ENCODE measurements around the gene TPP2. TPM values are rescaled to one million over a fixed set of nuclear protein-coding genes. Genes with fewer than 3 reads are reported as not detected.
A peak's percentile ranks its signal among the peaks of the same experiment; 100 is the strongest.

TPP2 gene
- 24.1 TPM for total RNA-seq (ENCODE audit: insufficient read depth, low replicate concordance)

DNA sequence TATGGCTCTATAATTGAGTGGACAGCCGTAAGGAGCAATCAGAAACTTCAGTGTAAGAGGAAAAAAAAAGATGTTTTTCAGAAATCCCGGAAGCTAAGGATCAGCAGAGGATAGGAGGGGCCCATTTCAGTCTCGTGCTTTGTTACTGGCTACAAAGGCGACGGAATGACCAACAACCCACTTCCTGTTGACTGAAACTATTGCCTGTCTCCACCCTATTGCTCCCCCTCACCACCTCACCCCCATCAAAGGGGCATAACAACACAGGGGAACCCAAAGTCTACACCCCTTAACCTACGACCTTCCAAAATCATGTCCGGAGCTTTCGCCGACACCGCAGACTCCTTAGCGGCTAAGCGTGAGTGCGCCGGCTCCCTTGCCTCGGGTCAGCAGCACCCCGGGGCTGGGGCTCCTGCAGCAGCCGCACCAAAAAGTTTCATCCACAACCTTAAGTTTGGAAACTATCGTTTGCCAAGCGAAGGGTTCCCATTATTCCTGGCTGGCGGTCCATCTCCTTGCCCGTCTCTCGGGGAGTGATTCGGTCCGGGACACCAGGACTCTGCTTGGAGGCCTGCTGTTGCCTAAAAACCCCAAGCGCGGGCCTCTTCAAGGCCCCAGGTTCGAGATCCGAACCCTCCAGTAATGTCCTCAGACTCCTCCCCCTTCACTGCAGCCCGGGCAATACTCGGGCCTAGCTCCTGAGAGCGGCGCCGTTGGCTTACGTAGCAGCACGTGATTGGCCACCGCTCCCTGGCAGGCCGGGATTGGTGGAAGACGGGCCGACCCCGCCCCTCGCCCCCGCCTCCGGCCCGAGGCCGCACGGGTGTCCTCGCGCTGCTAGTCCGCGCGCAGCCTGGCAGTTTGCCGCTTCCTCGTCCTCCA is at the start of gene TPP2:
Gene TPP2, plus strand, starts transcription at position 840 of the 882 bp plus-strand sequence. CDS start 53 bp downstream, outside the sequence.
- peak; percentile 98 for DNase-seq (ENCODE audit: low spot score)

DNA sequence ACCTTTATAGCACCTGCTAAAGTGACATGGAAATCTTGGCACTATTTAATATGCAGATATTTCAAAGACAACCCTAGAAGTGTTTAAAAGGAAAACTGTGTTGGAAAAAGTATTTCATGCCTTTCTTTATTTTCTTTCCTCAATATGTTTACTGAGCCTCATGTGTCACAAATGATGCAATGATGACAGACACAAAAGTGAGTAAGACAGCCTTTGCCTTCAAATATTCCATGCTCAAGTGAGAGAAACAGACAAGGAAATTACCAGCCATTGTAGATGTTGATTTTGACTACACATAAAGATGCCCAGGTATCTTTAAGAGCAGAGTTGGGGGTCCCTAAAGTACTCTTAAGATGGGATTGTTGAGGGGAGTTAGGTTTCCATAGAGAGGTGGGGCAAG is 48.0 kb upstream of the TPP2 start:
- no peak for DNase-seq (ENCODE audit: low spot score)

DNA sequence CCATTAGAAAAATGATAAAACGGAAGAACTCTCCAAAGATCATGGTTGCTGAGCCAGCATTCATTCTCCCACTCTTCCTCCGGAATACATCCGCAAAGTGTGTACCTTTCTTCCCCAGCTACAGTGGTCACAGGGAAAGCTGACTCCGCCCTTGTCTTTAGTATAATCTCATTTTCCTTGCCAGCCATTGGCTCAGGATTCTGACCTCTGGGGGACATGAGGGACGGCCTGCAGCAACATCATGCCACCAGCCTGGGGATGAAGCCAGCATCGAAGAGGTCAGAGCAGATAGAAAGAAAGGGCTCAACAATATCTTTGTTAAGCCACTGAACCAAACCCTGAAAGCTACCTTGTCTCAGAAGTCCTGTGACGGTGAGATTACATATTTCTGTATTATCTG is 46.3 kb upstream of the TPP2 start:
- no peak for DNase-seq (ENCODE audit: low spot score)

DNA sequence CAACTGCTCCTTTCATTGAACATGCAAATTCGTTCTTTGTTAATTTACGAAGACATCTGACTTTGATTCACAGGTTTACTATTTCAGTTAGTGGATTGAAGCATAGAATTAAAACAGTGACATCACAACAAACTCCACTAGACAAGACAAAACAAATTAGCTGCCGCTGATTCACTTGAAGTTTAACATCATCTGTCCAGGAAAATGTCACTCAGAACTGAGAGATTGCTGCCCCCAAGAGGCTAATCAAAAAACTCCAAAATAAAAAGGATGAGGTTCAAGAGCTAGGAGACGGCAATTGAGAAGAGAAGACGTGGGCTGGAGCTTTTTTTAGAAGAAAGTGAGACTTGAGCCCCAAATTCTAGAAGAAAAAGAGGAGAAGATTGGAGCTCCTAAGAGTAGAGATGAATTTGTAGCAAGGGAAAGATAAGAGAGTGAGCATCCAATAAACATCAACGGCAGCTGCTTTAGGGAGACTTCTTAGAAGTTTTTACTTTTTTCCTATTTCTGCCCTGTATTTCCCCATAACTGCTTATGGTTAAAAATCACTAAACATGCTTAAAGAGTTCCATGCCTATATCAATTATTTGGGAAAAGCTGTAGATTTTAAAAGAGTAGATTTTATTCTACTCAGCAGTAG is 40.8 kb upstream of the TPP2 start:
- DNase-seq (ENCODE audit: low spot score): peak; percentile 11

DNA sequence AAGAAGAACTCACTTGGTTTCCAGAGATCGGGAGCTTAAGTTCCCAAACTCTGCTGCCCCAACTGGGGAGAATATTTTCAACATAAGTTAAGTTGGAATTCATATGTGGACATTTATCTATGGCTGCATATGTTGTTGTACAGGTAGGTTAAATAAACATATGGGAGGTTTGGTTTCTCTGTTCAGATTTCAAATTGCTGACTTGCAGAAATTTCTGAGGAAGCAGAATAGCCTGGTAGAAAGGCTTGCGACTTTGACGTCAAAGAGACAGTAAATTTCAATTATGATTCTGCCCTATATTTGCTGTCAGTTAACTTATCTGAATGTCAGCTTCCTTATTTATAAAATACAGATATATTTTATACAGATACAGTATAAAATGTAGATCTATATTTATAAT is 40.0 kb upstream of the TPP2 start:
- DNase-seq (ENCODE audit: low spot score): no peak

DNA sequence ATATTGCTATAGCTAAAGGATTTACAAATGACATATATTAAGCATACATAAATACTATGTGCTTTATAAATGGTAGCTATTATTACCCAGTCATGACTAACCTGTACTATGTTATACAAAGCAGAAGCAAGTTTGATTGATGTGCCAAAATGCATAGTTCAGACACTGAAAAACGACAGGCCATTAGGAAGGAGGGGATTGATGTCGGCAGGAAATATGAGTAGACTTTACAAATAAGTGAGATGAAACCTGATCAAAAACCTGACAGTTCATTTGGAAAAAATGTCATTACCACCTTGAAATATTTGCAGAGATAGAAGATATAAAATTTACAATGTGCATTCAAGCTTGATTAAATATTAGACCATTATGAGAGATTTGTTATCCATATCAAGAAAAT is 38.8 kb upstream of the TPP2 start:
- DNase-seq (ENCODE audit: low spot score): no peak

DNA sequence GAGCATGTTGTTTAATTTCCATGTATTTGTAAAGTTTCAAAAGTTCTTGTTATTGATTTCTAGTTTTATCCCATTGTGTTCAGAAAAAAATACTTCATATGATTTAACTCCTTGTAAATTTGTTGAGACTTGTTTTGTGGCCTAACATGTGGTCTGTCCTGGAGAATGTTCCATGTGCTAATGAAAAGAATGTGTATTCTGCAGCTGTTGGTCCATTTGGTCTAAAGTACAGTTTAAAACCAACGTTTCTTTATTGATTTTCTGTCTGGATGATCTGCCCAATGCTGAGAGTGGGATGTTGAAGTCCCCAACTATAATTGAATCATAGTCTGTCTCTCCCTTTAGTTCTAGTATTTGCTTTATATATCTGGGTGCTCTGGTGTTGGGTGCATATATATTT is 34.9 kb upstream of the TPP2 start:
- DNase-seq (ENCODE audit: low spot score): no peak

DNA sequence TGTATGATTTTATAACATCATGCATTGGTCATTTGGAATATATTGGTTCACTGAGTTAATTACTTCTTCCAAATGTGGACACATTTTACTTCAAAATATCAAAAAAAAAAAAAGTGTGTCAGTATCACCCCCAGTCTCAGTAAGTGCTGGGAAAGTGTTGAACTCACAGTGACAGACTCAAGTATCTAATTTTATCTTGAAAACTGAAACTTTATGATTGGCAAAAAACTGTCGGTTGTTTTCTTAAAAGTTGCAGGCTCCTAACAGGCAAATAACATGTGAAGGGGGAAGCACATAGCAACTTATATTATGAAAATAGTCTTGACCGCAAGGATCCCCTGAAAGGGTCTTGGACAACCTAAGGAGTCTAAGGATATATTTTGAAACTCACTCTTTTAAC is 33.5 kb upstream of the TPP2 start:
- DNase-seq (ENCODE audit: low spot score): no peak

DNA sequence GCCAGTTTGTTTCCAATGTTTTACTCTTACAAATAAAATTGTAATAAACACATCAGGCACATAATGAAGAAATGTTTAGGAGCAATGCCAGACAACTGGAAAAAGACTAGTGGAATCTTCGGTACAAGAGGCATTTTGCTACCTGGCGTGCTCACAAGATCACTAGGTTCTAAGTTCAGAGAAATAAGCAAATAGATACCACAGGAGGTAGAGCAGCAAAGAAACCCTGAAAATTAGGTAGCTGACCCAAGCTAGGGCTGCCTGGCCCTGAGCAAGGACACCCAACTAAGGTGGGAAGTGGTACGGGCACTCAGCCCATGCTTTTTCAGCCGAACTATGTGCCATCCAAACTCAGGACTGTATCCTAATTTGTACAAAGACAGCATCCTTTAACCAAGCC is 32.2 kb upstream of the TPP2 start:
- no peak for DNase-seq (ENCODE audit: low spot score)

DNA sequence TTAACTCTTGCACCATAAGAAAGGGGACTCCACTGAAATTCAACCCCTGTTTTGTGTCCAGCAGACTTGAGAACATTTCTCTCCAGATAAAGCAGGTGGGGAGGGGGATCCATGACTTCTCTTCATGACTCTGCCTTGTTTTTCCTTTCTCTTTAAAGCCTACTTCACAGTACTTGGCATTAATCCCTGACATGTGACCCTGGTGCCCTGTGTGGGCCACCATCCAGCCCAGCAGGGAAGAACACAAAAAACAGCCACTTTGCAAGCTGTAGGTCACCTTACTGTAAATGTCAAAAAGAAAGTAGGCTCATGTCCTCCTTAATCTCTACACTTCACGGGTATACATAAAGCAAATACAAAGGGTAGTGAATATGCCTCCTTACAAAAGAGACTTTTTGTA is 30.3 kb upstream of the TPP2 start:
- DNase-seq (ENCODE audit: low spot score): no peak

DNA sequence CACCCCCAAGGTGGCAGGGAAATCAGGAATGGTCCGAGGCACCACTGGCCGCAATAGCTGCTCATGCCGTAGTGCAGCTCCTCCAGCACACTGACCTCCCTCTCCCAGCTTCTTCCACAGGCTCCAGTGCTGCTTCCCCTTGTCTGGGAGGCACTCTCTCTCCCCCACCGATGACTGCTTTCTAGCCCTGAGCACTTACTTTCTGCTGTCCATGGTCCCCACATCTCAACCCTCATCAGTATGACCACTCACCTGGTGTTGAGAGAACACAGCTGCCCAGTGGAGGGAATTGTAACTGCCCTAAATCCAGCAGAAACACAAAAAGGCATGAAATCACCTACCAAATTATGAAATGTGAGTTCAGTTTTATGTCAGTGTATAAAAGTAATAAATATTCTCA is 28.9 kb upstream of the TPP2 start:
- no peak for DNase-seq (ENCODE audit: low spot score)

DNA sequence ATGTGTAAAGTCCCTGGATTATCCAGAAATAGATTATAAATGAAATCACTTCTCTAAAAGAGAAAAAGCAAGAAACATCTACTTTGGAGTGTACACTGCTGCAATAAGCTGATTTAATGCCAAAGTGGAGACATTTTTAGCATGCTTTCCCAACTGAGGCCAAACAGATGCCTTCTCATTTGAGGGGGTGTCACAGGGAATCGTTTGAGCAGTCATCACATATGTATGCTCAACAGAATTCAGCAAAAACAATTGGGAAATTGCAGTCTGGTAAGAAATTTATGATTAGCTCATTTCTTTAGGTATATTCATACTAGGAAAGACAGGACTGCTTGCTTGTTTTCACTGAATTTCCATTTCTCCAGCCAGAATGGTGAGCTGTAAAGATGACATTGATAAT is 27.3 kb upstream of the TPP2 start:
- peak; percentile 26 for DNase-seq (ENCODE audit: low spot score)

DNA sequence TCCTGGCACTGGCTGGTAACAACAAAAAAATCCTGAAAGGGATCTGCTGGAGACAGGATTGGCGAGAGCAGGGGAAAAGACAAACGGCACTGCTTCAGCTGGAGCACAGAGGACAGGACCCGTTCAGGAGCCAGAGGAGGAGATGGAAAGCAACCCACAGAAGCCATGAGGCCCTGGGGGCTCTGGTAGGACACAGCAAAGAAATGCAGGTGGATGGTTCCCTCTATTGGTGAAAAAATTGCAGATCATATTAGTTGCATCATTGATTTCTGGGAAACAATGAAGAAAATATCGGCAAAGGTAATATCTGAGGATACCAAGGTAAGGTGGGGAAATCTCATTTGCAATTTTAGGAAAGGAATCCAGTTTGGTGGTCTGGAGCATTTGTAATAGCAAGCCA is 25.7 kb upstream of the TPP2 start:
- DNase-seq (ENCODE audit: low spot score): no peak

DNA sequence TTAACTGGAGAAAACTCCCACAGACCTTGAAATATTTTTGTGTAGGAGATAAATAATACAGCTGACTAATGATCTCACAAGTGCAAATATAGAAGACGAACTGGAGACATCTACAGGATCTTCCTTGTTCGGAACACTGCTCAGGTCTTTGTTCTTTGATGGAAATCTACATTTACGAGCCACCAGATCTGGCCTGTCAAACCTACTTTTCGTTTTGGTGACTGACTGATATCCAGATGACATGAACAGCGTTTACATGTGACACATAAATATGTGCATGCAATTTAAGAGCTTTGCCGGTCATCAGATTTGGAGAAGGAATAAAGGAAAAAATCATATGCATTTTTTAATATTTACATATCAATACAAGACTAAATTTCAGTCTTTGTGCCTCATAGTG is 24.5 kb upstream of the TPP2 start:
- DNase-seq (ENCODE audit: low spot score): no peak

DNA sequence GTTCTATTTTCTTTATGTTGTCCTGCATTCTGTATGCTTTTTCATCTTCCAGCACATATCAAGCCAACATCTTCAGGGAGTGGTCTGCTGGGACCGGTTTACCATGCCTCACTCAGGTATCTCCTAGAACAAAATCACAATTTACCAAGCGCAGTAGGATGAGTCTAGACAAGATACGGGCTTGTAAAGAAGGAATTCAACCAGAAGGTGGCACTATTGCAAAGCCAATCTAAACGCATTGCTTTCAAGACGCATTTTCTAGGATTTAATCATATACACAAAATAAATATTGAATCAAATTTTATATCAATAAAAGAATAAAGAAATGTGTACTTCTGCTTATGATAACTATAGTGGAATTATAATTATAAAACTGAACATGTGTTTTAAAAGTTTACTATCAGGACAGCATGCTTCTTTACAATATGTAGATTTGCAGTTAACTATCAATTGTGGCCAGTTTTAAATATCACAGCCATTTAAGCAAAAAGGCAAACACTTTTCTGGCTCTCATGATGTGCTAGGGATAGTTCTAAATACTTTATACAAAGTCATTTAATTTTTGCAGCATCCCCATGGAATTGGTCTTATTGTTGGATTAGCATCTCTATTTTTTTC is 16.1 kb upstream of the TPP2 start:
- peak; percentile 76 for DNase-seq (ENCODE audit: low spot score)

DNA sequence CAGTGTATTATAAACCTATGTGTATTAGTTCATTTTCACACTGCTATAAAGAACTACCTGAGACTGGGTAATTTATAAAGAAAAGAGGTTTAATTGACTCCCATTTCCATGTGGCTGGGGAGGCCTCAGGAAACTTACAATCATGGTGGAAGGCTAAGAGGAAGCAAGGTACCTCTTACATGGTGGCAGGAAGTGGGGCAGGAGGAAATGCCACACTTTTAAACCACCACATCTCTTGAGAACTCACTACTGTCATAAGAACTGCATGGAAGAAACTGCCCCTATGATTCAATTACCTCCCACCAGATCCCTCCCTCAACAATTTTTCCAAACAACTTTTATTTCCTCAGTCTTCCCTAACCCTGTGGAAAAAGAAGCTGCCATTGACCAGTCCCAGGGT is 14.5 kb upstream of the TPP2 start:
- DNase-seq (ENCODE audit: low spot score): no peak

DNA sequence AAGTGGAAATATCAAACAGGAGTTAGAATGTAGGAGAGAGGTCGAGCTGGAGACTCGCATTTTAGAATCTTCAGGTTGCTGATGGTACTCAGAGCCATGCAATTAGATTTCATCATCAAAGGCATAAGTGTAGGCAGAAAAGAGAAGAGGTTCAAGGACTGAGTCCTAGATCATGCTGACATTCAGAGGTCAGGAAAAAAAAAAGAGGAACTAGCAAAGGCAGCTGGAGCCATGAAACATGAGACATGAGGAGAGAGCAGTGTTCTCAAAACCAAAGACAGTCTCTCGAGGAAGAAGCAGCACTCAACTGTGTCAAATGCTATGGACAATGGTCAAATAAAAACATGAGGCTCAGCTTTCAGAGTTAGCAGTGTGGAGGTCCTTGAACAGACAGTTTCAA is 12.4 kb upstream of the TPP2 start:
- no peak for DNase-seq (ENCODE audit: low spot score)

DNA sequence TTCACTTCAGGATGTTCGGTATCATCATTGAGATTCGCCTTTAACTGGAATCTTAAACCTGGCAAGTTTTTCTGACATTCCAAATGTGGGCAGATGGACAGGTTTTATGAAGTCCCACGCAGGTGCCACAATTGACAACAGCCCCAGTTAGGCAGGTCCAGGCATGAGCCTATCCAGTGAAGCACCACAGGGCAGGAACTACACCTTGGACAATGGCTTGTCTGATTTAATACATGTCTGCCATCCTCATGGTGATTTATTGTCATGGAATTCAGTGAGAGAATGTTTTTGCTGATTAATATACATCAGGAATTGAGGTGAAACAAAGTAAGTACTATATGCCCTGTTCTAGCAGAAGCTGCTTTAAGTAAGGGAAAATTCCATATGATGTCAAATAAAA is 10.2 kb upstream of the TPP2 start:
- no peak for DNase-seq (ENCODE audit: low spot score)

DNA sequence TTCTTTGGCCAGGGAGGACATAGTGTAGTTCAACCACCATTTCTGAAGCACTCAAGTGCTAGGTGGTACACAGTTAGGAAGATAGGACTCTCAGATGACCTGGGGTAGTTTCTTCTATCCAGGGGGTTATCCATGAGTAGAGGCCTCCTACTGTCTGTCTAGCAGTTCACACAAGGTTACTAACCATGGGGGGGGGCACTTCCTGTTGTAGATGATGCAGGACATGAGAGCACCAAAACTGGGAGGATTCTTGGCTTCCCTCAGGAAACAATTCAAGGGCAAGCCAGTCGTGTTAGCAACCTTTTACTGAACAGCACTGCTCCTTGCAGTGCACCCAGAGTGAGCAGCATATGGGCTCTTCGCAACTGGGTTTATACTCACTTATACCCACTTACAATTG is 8.9 kb upstream of the TPP2 start:
- no peak for DNase-seq (ENCODE audit: low spot score)

DNA sequence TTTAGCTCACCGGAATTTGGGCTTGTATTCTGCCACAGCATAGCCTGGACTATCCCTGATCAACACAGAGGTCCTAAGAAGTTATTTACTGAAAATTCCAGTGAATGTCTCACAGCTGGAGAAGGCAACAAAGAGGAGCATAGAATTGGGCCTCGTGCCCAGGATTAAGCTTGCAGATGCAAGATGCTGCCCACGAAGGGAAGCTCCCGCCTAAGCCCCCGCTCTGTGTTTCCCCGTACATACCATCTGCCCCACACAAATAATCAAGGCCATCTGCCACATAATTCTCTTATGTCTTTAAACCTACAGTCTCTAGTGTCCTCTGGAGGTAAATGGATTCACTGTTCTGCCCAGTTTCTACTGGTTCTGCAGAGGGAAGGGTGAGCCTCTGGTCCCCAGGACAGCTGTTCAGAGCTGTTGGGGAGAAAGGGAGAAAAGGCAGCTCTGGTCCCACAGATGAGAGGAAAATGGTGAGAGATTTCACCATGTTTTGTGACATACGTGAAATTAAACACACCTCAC is 7.4 kb upstream of the TPP2 start:
- DNase-seq (ENCODE audit: low spot score): no peak

DNA sequence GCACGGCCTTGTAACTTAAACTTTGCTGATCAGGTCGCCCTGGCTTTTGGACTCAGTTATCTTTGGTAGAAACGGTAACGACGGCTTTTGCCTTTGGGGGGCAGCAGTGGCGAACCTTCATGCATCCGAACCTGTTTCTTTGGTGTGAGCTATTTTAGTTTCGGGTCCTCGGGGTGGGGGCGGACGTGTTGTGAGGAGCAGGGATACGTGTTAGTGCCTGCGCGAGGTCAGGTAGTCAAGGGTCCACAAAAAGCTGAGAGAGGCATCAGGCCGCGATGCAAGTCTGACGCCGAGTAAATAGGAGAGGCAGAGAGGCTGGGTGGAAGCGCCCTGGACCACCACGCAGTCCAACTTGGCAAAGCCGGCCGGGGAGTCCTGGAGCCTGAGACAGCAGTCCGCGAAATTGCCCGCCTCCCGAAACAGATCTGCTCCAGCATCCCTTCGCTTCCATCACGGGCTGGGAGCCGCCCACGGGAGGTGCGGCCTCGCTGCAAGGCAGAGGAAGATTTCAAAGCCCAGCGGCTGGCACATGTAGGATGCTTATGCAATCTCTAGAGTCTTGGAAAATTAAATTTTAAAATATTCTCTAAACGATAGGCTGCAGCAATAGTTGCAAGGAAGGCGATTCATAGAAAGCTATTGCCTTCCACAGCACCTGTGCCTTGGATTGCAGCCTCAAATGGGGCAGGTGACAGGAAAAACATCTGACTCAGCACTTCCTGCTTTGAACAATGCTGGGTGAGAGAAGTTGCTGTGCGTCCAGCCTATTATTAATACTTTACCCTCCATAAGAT is 4.6 kb upstream of the TPP2 start:
- peak; percentile 80 for DNase-seq (ENCODE audit: low spot score)

DNA sequence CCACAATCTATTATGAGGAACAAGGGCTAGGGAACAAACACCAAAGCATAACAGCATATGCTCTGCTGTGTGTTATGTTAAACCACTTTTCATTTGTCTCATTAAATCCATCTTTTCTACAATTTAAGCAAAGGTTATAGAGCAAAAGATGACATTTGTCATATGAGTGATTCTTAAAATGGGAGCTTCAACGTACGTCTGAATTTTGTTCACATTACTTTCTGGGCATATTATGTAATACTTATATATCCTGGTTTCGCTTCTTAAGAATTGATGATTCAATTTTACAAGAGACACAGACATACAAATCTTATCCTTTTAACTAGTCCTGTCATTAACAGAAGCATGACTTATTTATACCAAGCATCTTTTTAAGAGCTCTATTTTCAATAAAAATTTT is 3.3 kb upstream of the TPP2 start:
- DNase-seq (ENCODE audit: low spot score): no peak
